Activated T-helper 1 cell treated with Interleukin-2 at 50 U/mL for 16 hours (primary cell): ENCODE data around the gene GID4.
A peak's percentile ranks its signal among the peaks of the same experiment; 100 is the strongest.

Source experiments
- DNase-seq: peaks from one replicate; pipeline ENCODE4 v3.0.0-alpha.2; 2020; ENCODE audit warnings: low read depth

Gene GID4

GRCh38 chr17:18017958-18018357 lies 21.2 kb upstream of the GID4 start:
- no peak for DNase-seq

- no peak for DNase-seq
Observed at GRCh38 chr17:18018411-18018921, 20.7 kb upstream of the GID4 start.

- no peak for DNase-seq
Observed at GRCh38 chr17:18019838-18020154, 19.4 kb upstream of the GID4 start.

- DNase-seq, result no peak
Observed at GRCh38 chr17:18020971-18021370, 18.2 kb upstream of the GID4 start.

GRCh38 chr17:18021372-18021771 lies 17.8 kb upstream of the GID4 start:
- no peak for DNase-seq

- DNase-seq, result no peak
Observed at GRCh38 chr17:18025241-18025944, 13.8 kb upstream of the GID4 start.

GRCh38 chr17:18025945-18026776 lies 13.0 kb upstream of the GID4 start:
- DNase-seq, result no peak

GRCh38 chr17:18027280-18027679 lies 11.9 kb upstream of the GID4 start:
- no peak for DNase-seq

- DNase-seq, result no peak
Observed at GRCh38 chr17:18028114-18028951, 10.9 kb upstream of the GID4 start.

- no peak for DNase-seq
Observed at GRCh38 chr17:18028952-18029540, 10.2 kb upstream of the GID4 start.

GRCh38 chr17:18031955-18032354 lies 7.3 kb upstream of the GID4 start:
- no peak for DNase-seq

GRCh38 chr17:18033442-18034099 lies 5.6 kb upstream of the GID4 start:
- DNase-seq, result no peak

- no peak for DNase-seq
Observed at GRCh38 chr17:18035704-18036103, 3.5 kb upstream of the GID4 start.

- no peak for DNase-seq
Observed at GRCh38 chr17:18037486-18037885, 1.7 kb upstream of the GID4 start.

GRCh38 chr17:18038149-18038850 lies 908 bp upstream of the GID4 start:
- DNase-seq, result no peak

- peak; percentile 5 for DNase-seq
Observed at GRCh38 chr17:18039535-18040260, 490 bp downstream of the GID4 start.

GRCh38 chr17:18040261-18040858 lies 1.2 kb downstream of the GID4 start:
- DNase-seq, result no peak

- DNase-seq, result no peak
Observed at GRCh38 chr17:18041776-18042175, 2.6 kb downstream of the GID4 start.

- no peak for DNase-seq
Observed at GRCh38 chr17:18042983-18043382, 3.8 kb downstream of the GID4 start.

GRCh38 chr17:18043491-18043890 lies 4.3 kb downstream of the GID4 start:
- no peak for DNase-seq
